GM19025 (cell line): Measurements from ENCODE around the gene TLK2.
A peak's percentile ranks its signal among the peaks of the same experiment; 100 is the strongest.

Experiments used
- ATAC-seq: cut with Tn5 transposase; IDR thresholded peaks from one replicate; pipeline ENCODE4 v1.9.1; 2021; ENCODE audit warnings: mild to moderate bottlenecking, low read depth, moderate library complexity; ENCODE audit not compliant: unreplicated experiment

TLK2 gene

GRCh38 chr17:62650587-62650986, 172.0 kb downstream of the TLK2 start:
- no peak for ATAC-seq

GRCh38 chr17:62652251-62653001, 173.8 kb downstream of the TLK2 start:
- ATAC-seq = no peak

- ATAC-seq = peak; percentile 89
Measured at GRCh38 chr17:62653002-62653825, 174.6 kb downstream of the TLK2 start.

DNA sequence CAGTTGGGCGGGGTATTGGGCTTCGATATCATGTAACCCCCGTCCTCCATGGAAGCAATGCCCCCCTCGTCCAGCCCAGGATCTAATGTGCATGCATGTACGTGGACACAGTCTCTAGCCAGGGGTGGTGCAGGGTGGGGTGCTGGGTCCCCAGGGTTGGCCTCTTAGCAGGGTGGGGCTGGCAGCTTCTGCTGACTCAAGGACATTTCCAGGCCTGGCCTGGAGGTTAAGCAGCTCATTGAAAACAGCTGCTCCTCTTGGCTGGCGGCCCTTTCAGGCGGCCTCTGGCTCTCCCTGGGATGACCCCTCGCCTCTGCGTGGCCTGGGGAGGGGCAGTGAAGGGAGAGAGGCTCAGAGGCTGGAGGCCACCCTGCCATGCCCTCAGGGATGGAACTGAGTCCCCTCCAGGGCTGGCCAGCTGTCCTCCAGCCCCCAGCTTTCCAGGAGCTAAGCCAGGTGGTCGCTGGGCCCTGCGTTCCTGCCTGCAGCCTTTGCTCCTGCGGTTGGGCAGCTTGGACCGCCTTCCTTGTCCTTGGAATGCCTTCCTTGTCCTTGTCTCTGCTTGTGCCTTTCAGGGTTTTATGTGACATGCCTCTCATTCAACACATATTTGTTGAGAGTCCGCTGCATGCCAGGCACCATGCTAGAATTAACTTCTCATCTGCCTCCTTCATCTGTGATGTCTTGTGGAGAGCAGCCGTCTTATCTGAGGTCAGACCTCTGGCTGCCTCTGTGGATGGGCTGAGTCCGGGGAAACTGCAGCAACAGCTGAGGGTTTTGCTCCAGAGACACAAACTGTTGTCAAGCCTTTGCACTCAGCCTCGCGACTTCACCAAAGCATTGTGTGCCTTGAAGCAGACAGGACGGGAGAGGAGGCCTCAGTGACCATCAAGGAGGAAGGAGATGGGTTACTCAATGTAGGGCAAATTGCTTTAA, 175.5 kb downstream of the TLK2 start:
- ATAC-seq = no peak

DNA sequence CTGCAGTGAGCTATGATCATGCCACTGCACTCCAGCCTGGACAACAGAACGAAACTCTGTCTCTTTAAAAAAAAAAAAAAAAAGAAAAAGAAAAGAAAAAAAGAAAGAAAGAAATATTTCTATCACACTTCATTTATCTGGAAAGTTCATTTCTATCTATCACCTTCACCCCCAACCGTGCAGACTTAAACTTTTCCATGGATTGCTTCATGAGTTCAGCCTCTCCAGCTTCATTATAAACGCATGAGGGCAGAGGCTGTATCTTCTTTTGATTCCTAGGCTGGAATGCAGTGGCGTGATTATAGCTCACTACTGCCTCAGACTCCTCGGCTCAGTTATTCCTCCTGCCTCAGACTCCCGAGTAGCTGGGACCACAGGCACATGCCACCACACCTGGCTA, 177.0 kb downstream of the TLK2 start:
- no peak for ATAC-seq

DNA sequence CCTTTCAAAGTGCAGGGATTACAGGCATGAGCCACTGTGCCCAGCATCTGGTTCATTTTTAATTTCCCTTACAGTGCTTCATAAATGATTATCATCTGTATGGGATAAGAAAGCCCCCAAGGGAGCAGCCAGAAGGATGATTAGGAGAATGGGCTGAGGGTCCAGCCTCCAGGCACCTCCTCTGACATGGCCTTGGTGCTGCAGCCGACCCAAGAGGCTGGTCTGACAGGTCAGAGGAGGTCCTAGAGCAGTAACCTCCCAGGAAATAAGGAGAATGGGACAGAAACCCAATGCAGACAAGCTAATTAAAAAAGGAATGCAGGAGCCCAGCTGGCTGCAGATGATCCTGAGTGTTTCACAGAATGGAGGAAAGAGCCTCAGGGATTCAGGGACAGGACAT, 177.8 kb downstream of the TLK2 start:
- no peak for ATAC-seq

GRCh38 chr17:62657145-62657665, 178.6 kb downstream of the TLK2 start:
- ATAC-seq = no peak

- no peak for ATAC-seq
Measured at GRCh38 chr17:62657690-62658089, 179.1 kb downstream of the TLK2 start.

DNA sequence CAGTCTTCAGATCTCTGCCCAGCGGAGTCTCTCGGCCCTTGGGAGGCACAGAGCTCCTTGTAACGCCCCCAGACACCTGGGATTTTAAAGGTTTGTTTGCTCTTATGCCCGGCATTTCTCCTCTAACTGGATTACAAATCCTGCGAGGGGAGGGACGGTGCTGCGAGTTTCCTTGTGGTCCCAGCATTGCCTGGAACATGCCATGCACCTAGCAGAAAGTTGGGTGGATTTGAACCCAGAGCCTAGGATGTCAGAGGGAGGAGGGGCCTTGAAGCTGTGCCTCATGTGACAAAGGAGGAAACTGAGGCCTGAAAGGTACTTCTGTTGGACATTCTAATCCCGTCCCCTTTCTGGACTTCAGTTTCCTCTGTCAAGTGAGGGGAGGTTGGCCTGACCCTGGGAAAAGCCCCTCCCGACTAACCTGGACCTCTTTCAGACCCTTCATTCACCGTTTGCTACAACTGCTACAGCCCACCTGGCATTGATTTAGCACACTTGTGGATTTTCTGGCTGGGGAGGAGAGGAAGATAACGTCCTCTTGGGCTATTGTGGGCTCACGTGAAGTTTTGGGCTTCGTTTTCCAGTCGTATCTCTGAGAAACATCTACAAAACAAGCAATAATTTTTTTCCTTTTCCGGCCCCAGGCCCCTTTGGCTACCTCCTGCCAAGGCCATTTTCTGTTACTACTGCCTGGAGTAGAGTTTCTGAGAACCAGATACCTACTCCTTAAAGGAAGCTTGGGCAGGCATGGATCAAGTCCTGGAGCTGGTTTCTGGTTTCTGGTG, 179.7 kb downstream of the TLK2 start:
- no peak for ATAC-seq

DNA sequence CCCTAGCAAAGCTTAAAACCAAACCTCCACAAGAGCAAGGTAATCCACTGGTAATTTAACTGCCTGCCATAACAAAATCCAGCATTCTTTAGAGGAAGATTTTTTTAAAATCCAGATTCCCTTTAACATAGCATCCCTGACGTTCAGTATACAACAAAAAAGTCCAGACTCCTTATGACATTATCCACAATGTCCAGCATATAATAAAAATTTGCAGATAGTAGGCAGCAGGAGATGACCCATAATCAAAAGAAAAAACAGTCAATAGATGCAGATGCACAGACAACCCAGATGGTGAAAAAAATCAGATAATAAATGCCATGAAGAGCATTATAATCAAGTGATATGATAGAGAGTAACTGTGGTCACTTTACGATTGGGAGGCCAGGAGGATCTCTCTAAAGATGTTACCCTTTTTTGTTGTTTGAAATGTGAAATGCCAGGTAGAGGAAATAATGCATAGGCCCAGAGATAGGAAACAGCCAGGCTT, 182.0 kb downstream of the TLK2 start:
- ATAC-seq = no peak

DNA sequence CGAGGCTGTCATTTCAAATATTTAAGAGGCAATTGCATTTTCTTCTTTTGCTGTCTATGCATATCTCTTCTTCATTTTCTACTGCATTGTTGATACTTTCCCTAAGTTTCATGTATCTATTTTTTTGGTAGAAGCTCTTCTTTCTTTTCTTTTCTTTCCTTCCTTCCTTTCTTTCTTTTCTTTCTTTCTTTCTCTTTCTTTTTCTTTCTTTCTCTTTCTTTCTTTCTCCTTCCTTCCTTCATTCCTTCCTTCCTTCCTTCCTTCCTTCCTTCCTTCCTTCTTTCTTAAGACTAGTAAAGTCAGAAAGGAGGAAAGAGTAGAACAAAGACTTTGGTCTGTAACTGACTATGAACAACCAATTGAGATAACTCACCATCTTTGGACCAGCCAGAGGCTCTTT, 182.7 kb downstream of the TLK2 start:
- no peak for ATAC-seq

GRCh38 chr17:62662855-62663254, 184.2 kb downstream of the TLK2 start:
- ATAC-seq = no peak
